GM21515 (cell line): ENCODE measurements around the gene SLC35E2B.
"Not testable (repeated sequence)": the region's sequence is repeated elsewhere in the genome, so short reads cannot be mapped to it uniquely, and the experiment has no call there.

Source experiments
- ATAC-seq: cut with Tn5 transposase; IDR thresholded peaks from one replicate; pipeline ENCODE4 v1.9.1; 2021; ENCODE audit not compliant: unreplicated experiment

The SLC35E2B gene

GRCh38 chr1:1647567-1648241 is 44.9 kb downstream of the SLC35E2B start:
- ATAC-seq, result not testable (repeated sequence)

GRCh38 chr1:1646326-1646725 is 46.3 kb downstream of the SLC35E2B start:
- not testable (repeated sequence) for ATAC-seq

DNA sequence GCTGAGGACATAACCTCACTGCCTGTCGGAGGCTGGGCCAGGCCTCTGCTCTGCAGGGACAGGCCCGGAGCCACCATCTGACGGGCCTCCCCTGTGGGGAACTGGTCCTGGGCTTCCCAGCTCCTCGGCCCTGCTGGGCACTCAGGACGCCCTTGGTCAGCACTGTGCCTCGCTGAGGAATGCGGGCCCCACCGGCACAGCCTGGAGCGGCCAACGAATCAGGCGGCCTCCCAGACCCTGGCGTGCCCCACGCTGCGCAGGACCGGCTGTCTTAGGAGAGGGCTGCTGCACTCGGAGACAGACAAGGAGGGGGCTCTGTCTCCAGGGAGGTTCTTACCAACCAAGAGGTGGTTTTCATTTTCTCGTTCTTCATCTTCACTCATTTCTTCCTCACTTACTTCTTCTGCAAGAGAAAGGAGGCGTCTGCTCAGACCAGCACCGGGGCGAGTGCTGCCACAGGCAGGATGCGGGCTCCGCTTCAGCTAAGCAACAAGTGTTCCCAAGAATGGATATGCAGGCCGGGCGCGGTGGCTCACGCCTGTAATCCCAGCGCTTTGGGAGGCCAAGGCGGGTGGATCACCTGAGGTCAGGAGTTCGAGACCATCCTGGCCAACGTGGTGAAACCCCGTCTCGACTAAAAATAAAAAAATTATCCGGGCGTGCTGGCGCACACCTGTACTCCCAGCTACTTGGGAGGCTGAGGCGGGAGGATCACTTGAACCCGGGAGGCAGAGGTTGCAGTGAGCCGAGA is 51.7 kb downstream of the SLC35E2B start:
- not testable (repeated sequence) for ATAC-seq

- ATAC-seq, result not testable (repeated sequence)
Observed at GRCh38 chr1:1640081-1640480, 52.5 kb downstream of the SLC35E2B start.

DNA sequence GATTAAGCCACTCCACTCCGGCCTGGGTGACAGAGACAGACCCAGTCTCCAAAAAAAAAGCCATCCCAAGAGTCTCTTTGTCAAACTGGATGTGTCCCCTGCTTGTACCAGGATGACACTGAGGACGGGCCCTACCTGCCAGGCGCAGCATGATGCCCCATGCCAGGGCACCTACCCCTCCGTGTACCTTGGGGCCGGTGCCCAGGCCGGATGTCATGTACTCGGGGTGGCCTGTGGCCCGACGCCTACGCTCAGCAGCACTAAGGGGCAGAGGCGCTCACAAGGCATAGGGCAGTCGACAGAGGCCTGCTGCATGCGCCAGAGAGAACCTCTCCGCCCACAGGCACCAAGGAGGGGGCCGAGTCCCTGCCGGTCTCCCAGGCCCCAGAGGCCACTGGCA is 53.2 kb downstream of the SLC35E2B start:
- ATAC-seq, result not testable (repeated sequence)

- ATAC-seq, result not testable (repeated sequence)
Observed at GRCh38 chr1:1638528-1638927, 54.1 kb downstream of the SLC35E2B start.

DNA sequence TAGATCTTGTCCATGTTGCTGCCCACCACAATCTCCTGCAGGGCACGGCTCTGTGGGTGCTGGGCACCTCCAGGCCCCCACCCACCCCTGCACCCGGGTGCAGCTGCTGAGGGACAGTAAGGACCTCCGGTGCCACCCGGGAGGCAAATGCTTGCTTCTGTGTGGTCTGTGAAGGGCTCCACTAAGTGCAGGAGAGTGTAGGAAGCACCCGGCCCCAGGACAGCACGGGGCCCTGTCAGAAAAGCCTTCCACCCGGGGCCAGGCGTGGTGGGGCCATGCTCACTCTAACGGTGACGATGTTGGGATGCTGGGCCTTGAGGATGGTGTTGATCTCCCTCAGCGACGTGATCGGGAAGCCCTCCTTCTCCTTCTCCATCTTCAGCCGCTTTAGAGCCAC is 55.1 kb downstream of the SLC35E2B start:
- ATAC-seq, result not testable (repeated sequence)

- not testable (repeated sequence) for ATAC-seq
Observed at GRCh38 chr1:1636621-1637478, 55.7 kb downstream of the SLC35E2B start.

- not testable (repeated sequence) for ATAC-seq
Observed at GRCh38 chr1:1634613-1635012, 58.0 kb downstream of the SLC35E2B start.

GRCh38 chr1:1633409-1633808 is 59.2 kb downstream of the SLC35E2B start:
- not testable (repeated sequence) for ATAC-seq

DNA sequence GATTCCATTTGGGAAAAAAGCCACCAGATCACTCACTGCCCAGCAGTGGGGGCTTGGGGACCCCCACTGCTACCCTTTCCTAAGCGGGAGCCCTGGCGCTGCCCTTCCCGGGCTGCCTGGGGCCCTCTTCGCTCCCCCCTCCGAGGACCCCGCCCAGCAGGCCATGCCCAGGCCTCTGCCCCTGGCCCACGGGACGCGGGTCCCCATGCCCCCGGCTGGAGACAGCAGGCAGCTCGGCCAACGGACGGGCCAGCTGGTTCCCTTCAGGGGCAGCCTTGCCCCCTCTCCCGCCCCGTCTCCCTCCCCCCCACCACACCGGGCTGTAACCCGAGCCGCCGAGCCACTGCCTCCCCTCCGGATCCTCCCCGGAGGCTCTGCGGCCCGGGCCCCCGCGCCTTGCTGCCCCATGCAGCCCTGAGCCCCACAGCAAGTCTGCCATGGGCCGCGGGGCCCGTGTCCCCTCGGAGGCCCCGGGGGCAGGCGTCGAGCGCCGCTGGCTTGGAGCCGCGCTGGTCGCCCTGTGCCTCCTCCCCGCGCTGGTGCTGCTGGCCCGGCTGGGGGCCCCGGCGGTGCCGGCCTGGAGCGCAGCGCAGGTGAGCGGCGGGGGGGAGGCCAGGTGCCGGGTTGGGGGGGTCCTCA is 60.7 kb downstream of the SLC35E2B start, which contains the start of gene MMP23B:
Gene MMP23B, plus strand, starts transcription at position 392 of the 639 bp plus-strand sequence. Its CDS starts 46 bp downstream, at position 438.
- no peak for ATAC-seq

GRCh38 chr1:1630965-1631781 is 61.4 kb downstream of the SLC35E2B start:
- no peak for ATAC-seq

GRCh38 chr1:1630191-1630964 is 62.2 kb downstream of the SLC35E2B start:
- ATAC-seq, result peak; percentile 56

GRCh38 chr1:1629430-1630190 is 63.0 kb downstream of the SLC35E2B start:
- ATAC-seq, result no peak

DNA sequence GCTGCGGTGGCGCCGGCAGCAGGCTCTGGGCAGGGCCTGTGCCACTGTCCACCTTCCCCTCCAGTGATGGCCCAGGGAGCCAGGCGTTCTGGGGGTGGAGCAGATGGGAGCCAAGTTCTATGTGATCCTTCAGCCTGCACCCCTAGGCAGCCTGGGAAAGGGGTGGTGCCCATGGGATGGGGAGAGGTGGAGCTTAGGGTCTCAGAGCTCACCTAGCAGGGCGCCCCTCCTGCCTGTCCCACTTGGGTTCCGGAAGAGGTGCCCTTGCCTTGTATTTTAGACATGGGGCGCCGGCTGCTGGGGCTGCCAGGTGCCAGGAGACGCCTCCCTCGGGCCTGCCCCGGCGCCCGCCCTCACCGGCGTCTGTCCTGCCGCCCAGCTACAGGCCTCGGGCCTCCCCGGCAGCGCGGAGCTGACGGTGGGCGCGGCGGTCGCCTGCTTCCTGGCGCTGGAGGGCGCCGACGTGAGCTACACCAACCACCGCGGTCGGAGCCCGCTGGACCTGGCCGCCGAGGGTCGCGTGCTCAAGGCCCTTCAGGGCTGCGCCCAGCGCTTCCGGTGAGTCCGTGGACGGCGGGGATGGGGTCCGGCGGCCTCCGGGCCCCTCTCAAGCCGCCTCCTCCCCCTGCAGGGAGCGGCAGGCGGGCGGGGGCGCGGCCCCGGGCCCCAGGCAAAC is 63.7 kb downstream of the SLC35E2B start:
- ATAC-seq, result no peak

DNA sequence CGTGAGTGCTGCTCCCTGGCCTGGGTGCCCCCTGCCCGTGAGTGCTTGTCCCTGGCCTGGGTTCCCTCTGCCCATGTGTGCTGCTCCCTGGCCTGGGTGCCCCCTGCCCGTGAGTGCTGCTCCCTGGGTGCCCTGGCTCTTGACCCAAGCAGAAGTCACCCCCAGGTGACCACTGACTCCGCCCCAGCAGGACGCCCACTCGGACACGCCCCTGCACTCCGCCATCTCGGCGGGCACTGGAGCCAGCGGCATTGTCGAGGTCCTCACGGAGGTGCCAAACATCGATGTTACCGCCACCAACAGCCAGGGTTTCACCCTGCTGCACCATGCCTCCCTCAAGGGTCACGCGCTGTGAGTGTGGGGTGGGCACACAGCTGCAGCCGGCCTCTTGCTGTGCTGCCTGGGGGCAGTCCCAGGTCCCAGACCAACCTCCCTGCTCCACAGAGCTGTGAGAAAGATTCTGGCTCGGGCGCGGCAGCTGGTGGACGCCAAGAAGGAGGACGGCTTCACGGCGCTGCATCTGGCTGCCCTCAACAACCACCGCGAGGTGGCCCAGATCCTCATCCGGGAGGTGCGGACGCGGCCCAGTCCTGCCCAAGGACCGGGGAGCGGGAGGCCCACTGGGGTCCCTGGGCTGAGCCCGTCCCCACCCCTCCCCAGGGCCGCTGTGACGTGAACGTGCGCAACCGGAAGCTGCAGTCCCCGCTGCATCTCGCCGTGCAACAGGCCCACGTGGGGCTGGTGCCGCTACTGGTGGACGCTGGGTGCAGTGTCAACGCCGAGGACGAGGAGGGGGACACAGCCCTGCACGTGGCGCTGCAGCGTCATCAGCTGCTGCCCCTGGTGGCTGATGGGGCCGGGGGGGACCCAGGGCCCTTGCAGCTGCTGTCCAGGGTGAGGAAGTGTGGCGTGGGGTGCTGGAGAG is 64.5 kb downstream of the SLC35E2B start:
- ATAC-seq, result no peak
